CD14-positive monocyte (primary cell): Measurements from ENCODE around the gene ADH1A. TPM values are rescaled to one million over a fixed set of nuclear protein-coding genes. Genes with fewer than 3 reads are reported as not detected.

Experiments used
- DNase-seq, 3 donors: peaks; one replicate each; pipeline ENCODE4 v3.0.0-alpha.2; 2011 to 2022
- H2AFZ ChIP-seq: 2 replicates; pipeline ENCODE4 v1.6.0; 2012; ENCODE audit warnings: mild to moderate bottlenecking, low read depth, low read length, inconsistent platforms; ENCODE audit not compliant: insufficient read depth, poor library complexity, severe bottlenecking
- H3K27ac ChIP-seq, 2 donors: 1 replicate in 1 of 2; 2 replicates in 1 of 2; pipeline ENCODE4 v1.5.1; 2012 to 2013; ENCODE audit warnings: low read length in 2 of 2, control low read depth in 1 of 2, inconsistent platforms in 1 of 2, low read depth in 1 of 2, mild to moderate bottlenecking in 1 of 2
- H3K27me3 ChIP-seq, 2 donors: one replicate each; pipeline versions ENCODE4 v1.6.0 to v1.6.1; 2011 to 2013; ENCODE audit warnings: low read length in 2 of 2; ENCODE audit not compliant: control insufficient read depth in 2 of 2, insufficient read depth in 2 of 2
- H3K36me3 ChIP-seq, 2 donors: replicated peaks in 1 of 2; 1 replicate in 1 of 2; 2 replicates in 1 of 2; pipeline versions ENCODE4 v1.5.1 to v1.6.1; 2012 to 2013; ENCODE audit warnings: low read length in 2 of 2, control low read depth in 1 of 2, inconsistent platforms in 1 of 2, mild to moderate bottlenecking in 1 of 2; ENCODE audit not compliant: insufficient read depth in 2 of 2, control insufficient read depth in 1 of 2
- H3K4me1 ChIP-seq, 2 donors: 1 replicate in 1 of 2; 2 replicates in 1 of 2; pipeline versions ENCODE4 v1.5.1 to v1.6.1; 2012 to 2013; ENCODE audit warnings: low read length in 2 of 2, control low read depth in 1 of 2, inconsistent platforms in 1 of 2, mild to moderate bottlenecking in 1 of 2, moderate library complexity in 1 of 2; ENCODE audit not compliant: insufficient read depth in 2 of 2, control insufficient read depth in 1 of 2
- H3K4me2 ChIP-seq: replicated peaks from 2 replicates; pipeline ENCODE3; 2012; ENCODE audit warnings: low read length, moderate library complexity, mild to moderate bottlenecking; ENCODE audit not compliant: poor library complexity, severe bottlenecking; ENCODE audit errors: extremely low read depth
- H3K4me3 ChIP-seq, 3 experiments: fragments of 200-600 bp in 1 of 3; sonication (generic) in 1 of 3; replicated peaks in 1 of 3; 1 replicate in 2 of 3; 2 replicates in 1 of 3; pipeline ENCODE4 v1.5.1; 2011 to 2013; ENCODE audit warnings: low read length in 3 of 3, mild to moderate bottlenecking in 3 of 3, control low read depth in 2 of 3, low read depth in 2 of 3, inconsistent platforms in 1 of 3, moderate library complexity in 1 of 3
- H3K79me2 ChIP-seq: 2 replicates; pipeline ENCODE4 v1.6.0; 2012; ENCODE audit warnings: mild to moderate bottlenecking, control low read depth, inconsistent platforms, low read length, moderate library complexity; ENCODE audit not compliant: insufficient read depth
- H3K9ac ChIP-seq: 2 replicates; pipeline ENCODE4 v1.6.0; 2017; ENCODE audit warnings: low read length, mild to moderate bottlenecking; ENCODE audit not compliant: insufficient read depth, poor library complexity, severe bottlenecking
- H3K9me3 ChIP-seq, 2 donors: replicated peaks in 1 of 2; 1 replicate in 1 of 2; 2 replicates in 1 of 2; pipeline versions ENCODE4 v1.5.1 to v1.6.1; 2012 to 2013; ENCODE audit warnings: low read length in 2 of 2, control low read depth in 1 of 2; ENCODE audit not compliant: control insufficient read depth in 1 of 2, insufficient read depth in 1 of 2
- H4K20me1 ChIP-seq: 2 replicates; pipeline ENCODE4 v1.6.0; 2012; ENCODE audit warnings: mild to moderate bottlenecking, low read length, control low read depth, moderate library complexity; ENCODE audit not compliant: insufficient read depth
- H3K27ac Mint-ChIP-seq, 7 donors: one replicate each; pipeline ENCODE4 v1.8.0; 2020; ENCODE audit warnings: mild to moderate bottlenecking in 7 of 7, mixed read lengths in 7 of 7, moderate library complexity in 6 of 7, inconsistent platforms in 2 of 7
- H3K27me3 Mint-ChIP-seq, 3 donors: one replicate each; pipeline ENCODE4 v1.8.0; 2021 to 2022; ENCODE audit warnings: low read depth in 3 of 3, mild to moderate bottlenecking in 3 of 3, mixed read lengths in 3 of 3, moderate library complexity in 3 of 3, inconsistent platforms in 1 of 3
- H3K36me3 Mint-ChIP-seq, 2 donors: one replicate each; pipeline ENCODE4 v1.8.0; 2020; ENCODE audit warnings: mixed read lengths in 2 of 2, inconsistent platforms in 1 of 2, mild to moderate bottlenecking in 1 of 2
- H3K4me1 Mint-ChIP-seq: one replicate; pipeline ENCODE4 v1.8.0; 2020; ENCODE audit warnings: mild to moderate bottlenecking, mixed read lengths
- H3K4me3 Mint-ChIP-seq, 2 donors: one replicate each; pipeline ENCODE4 v1.8.0; 2020; ENCODE audit warnings: mild to moderate bottlenecking in 2 of 2, mixed read lengths in 2 of 2, moderate library complexity in 1 of 2
- H3K9me3 Mint-ChIP-seq, 7 donors: one replicate each; pipeline ENCODE4 v1.8.0; 2020 to 2022; ENCODE audit warnings: mixed read lengths in 7 of 7, mild to moderate bottlenecking in 6 of 7, moderate library complexity in 6 of 7, inconsistent platforms in 2 of 7
- WGBS: methylation state at CpG from one replicate; pipeline ENCODE4 v1.1.5; 2013; ENCODE audit warnings: missing lambda C conversion rate; ENCODE audit not compliant: insufficient coverage; 5-methylcytosine and 5-hydroxymethylcytosine counted together
- intact Hi-C, 2 donors: fragments of 100-400 bp; cut with micrococcal nuclease; formaldehyde crosslinking; loops; one replicate each; pipeline versions ENCODE4 v1.15.0 to v1.15.1; 2023
- polyA minus RNA-seq: library from RNA; depleted of rRNA, polyadenylated mRNA; stranded (reverse); fragments of >200 nt; gene quantifications from 2 replicates; pipeline ENCODE4 v1.2.3, GENCODE V29; 2012
- polyA plus RNA-seq, 3 donors: library from polyadenylated mRNA; depleted of rRNA in 1 of 3; unstranded in 2 of 3; stranded (reverse) in 1 of 3; fragments of 300-500 nt in 2 of 3; fragments of >200 nt in 1 of 3; fragmentation: Illumina TruSeq in 2 of 3; gene quantifications; 1 replicate in 2 of 3; 2 replicates in 1 of 3; pipeline ENCODE4 v1.2.3, GENCODE V29; 2012 to 2021
- total RNA-seq, 12 experiments: library from RNA in 1 of 12; stranded (reverse) in 1 of 12; fragments of 120-200 nt in 1 of 12; gene quantifications; one replicate each; pipeline ENCODE4 v1.2.4 and lab custom pipeline; 2013 to 2026; ENCODE audit warnings: mixed read lengths in 6 of 12, inconsistent platforms in 1 of 12
- TF ChIP-seq, protein P1 (sequence below): fragments of 200-600 bp; IDR thresholded peaks from one replicate; pipeline ENCODE4 v1.8.0; 2022; ENCODE audit warnings: antibody characterized with exemption, mild to moderate bottlenecking

Gene ADH1A
- not detected for total RNA-seq (2013)
- polyA plus RNA-seq (not detected), polyA minus RNA-seq (not detected in 2 replicates), total RNA-seq (lab: John Stamatoyannopoulos, UW) (0 to 1.2 (median 0) reads per million in 11 experiments)

GRCh38 chr4:99290848-99291786, at the start of gene ADH1A:
Gene ADH1A (minus strand): TSS chr4:99290985. CDS start chr4:99290914, 71 bp downstream.
- Mint-ChIP-seq H3K27ac (no peak within 1 kb of the TSS), H3K4me1 (no peaks in the 10 kb centered on the region), H3K27me3 (no peaks in the 10 kb centered on the region), H3K4me3 (no peak within 1 kb of the TSS), H3K9me3 (peaks cover 4 to 20% (median 11%) of the 10 kb centered on the region in 7 donors), H3K36me3 (no peaks in the 10 kb centered on the region)
- no peaks in the 10 kb centered on the region for H3K4me1 ChIP-seq
- H3K9me3 ChIP-seq: peaks cover 12 to 13% of the 10 kb centered on the region in 2 donors
- TF ChIP-seq, protein P1, sequence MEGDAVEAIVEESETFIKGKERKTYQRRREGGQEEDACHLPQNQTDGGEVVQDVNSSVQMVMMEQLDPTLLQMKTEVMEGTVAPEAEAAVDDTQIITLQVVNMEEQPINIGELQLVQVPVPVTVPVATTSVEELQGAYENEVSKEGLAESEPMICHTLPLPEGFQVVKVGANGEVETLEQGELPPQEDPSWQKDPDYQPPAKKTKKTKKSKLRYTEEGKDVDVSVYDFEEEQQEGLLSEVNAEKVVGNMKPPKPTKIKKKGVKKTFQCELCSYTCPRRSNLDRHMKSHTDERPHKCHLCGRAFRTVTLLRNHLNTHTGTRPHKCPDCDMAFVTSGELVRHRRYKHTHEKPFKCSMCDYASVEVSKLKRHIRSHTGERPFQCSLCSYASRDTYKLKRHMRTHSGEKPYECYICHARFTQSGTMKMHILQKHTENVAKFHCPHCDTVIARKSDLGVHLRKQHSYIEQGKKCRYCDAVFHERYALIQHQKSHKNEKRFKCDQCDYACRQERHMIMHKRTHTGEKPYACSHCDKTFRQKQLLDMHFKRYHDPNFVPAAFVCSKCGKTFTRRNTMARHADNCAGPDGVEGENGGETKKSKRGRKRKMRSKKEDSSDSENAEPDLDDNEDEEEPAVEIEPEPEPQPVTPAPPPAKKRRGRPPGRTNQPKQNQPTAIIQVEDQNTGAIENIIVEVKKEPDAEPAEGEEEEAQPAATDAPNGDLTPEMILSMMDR: no peak
- H3K79me2 ChIP-seq: no peaks in the 10 kb centered on the region
- no peaks in the 10 kb centered on the region for H3K27me3 ChIP-seq
- no peak within 1 kb of the TSS for H3K4me3 ChIP-seq
- no peak within 1 kb of the TSS for H3K4me2 ChIP-seq
- H3K27ac ChIP-seq: no peak within 1 kb of the TSS
- no peak within 1 kb of the TSS for H3K9ac ChIP-seq
- no CpG with 5 or more reads among the region's 3 CpGs for WGBS
- no peaks in the 10 kb centered on the region for H4K20me1 ChIP-seq
- intact Hi-C loops: no loop called here
- no peaks in the 10 kb centered on the region for H3K36me3 ChIP-seq
- no peak for DNase-seq
- no peak within 1 kb of the TSS for H2AFZ ChIP-seq

DNA sequence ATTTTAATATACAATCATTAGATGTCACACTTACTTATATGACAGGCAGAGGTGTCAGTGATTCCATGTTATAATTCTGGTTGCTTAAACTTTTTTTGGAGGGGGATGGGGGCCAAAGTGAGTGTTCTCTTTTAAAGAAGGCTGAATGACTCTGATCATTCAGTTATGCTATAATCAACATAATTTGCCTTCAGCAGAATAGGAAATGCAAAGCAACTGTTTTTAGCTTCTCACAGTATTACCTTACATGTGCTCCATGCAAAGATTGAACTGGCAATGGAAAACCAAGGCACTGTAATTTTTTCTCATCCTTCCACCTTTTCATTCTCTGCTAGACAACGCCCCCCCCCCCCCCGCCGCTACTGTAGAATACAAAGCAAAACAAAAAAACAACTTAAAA, 48.4 kb upstream of the ADH1A start:
- no peak overlapping the region for H3K4me3 ChIP-seq
- H3K4me1 ChIP-seq: no peaks in the 10 kb centered on the region
- no peaks in the 10 kb centered on the region for H3K27me3 ChIP-seq
- H3K79me2 ChIP-seq: no peaks in the 10 kb centered on the region
- 100% methylated on average over 2 of the region's 3 CpGs for WGBS
- Mint-ChIP-seq H3K9me3 (peaks cover 0 to 4% (median 2%) of the 10 kb centered on the region in 7 donors), H3K27ac (no peak overlapping the region), H3K27me3 (no peaks in the 10 kb centered on the region), H3K36me3 (no peaks in the 10 kb centered on the region), H3K4me3 (no peak overlapping the region), H3K4me1 (no peaks in the 10 kb centered on the region)
- H3K27ac ChIP-seq: no peak overlapping the region
- no peak overlapping the region for H3K9ac ChIP-seq
- H3K4me2 ChIP-seq: no peak overlapping the region
- H3K36me3 ChIP-seq: no peaks in the 10 kb centered on the region
- H2AFZ ChIP-seq: no peak overlapping the region
- no peak for DNase-seq
- intact Hi-C loops: no loop called here
- TF ChIP-seq, protein P1: no peak
- no peaks in the 10 kb centered on the region for H4K20me1 ChIP-seq
- peaks cover 0 to 2% of the 10 kb centered on the region in 2 donors for H3K9me3 ChIP-seq
